ENCODE data around the gene FGF22. TPM values are rescaled to one million over a fixed set of nuclear protein-coding genes. Genes with fewer than 3 reads are reported as not detected.
"Not testable (repeated sequence)": the region's sequence is repeated elsewhere in the genome, so short reads cannot be mapped to it uniquely, and the experiment has no call there.

The FGF22 gene
- total RNA-seq, 1 experiment from 2014 or later = not detected

GRCh38 chr19:621819-622218, 17.9 kb upstream of the FGF22 start:
- no peak for DNase-seq (ENCODE audit: low read depth)

- DNase-seq (ENCODE audit: low read depth) = no peak
Measured at GRCh38 chr19:622666-623065, 17.0 kb upstream of the FGF22 start.

- DNase-seq (ENCODE audit: low read depth) = no peak
Measured at GRCh38 chr19:623175-623916, 16.3 kb upstream of the FGF22 start.

GRCh38 chr19:623974-624373, 15.7 kb upstream of the FGF22 start:
- DNase-seq (ENCODE audit: low read depth) = no peak

GRCh38 chr19:624433-625109, 15.1 kb upstream of the FGF22 start:
- DNase-seq (ENCODE audit: low read depth) = no peak

- no peak for DNase-seq (ENCODE audit: low read depth)
Measured at GRCh38 chr19:625257-625656, 14.4 kb upstream of the FGF22 start.

GRCh38 chr19:626566-626965, 13.1 kb upstream of the FGF22 start:
- DNase-seq (ENCODE audit: low read depth) = not testable (repeated sequence)

- no peak for DNase-seq (ENCODE audit: low read depth)
Measured at GRCh38 chr19:628168-628567, 11.5 kb upstream of the FGF22 start.

- DNase-seq (ENCODE audit: low read depth) = not testable (repeated sequence)
Measured at GRCh38 chr19:629515-629914, 10.2 kb upstream of the FGF22 start.

GRCh38 chr19:629961-630714, 9.5 kb upstream of the FGF22 start:
- no peak for DNase-seq (ENCODE audit: low read depth)

GRCh38 chr19:632579-633067, 7.1 kb upstream of the FGF22 start:
- peak; percentile 52 for DNase-seq (ENCODE audit: low read depth)

GRCh38 chr19:633068-633785, 6.5 kb upstream of the FGF22 start, which contains the start of gene POLRMT:
TSS of gene POLRMT (minus strand) at chr19:633537. CDS start at chr19:633512, 25 bp downstream.
- peak; percentile 98 for DNase-seq (ENCODE audit: low read depth)

GRCh38 chr19:633786-634639, 5.7 kb upstream of the FGF22 start:
- DNase-seq (ENCODE audit: low read depth) = no peak

GRCh38 chr19:634975-635652, 4.6 kb upstream of the FGF22 start:
- no peak for DNase-seq (ENCODE audit: low read depth)

GRCh38 chr19:638906-639252, 800 bp upstream of the FGF22 start:
- DNase-seq (ENCODE audit: low read depth) = no peak

- no peak for DNase-seq (ENCODE audit: low read depth)
Measured at GRCh38 chr19:640161-640558, 481 bp downstream of the FGF22 start.

- no peak for DNase-seq (ENCODE audit: low read depth)
Measured at GRCh38 chr19:640606-641189, 1.0 kb downstream of the FGF22 start.

- no peak for DNase-seq (ENCODE audit: low read depth)
Measured at GRCh38 chr19:641702-642101, 2.0 kb downstream of the FGF22 start.
